A673 (cell line): ENCODE results near the gene VAMP5. TPM values are rescaled to one million over a fixed set of nuclear protein-coding genes. Genes with fewer than 3 reads are reported as not detected.

Experiments used
- BruUV-seq: library from RNA; stranded (reverse); fragments of 400-500 nt; replicated peaks from 2 replicates; lab custom pipeline; 2021; lab: Mats Ljungman, UMichigan
- CTCF ChIA-PET: fragments of 300-600 bp; sonication (Branson Sonifier 250); formaldehyde crosslinking; loops from one replicate; lab custom pipeline; 2022; ENCODE audit warnings: antibody characterized with exemption; lab: Charles Lee
- POLR2A ChIA-PET: fragments of 300-600 bp; sonication (Branson Sonifier 250); formaldehyde crosslinking; loops from one replicate; lab custom pipeline; 2022; ENCODE audit warnings: antibody characterized with exemption; ENCODE audit not compliant: low non-redundant PET; lab: Charles Lee
- DNase-seq: peaks from one replicate; pipeline ENCODE4 v3.0.0-alpha.2; 2015; ENCODE audit warnings: low spot score
- H3K27ac ChIP-seq: fragments of 200-600 bp; sonication (generic); 2 replicates; pipeline ENCODE4 v1.5.1; 2016; ENCODE audit warnings: mixed run types, low read depth, mild to moderate bottlenecking, mixed read lengths, antibody characterized with exemption, low read length; ENCODE audit not compliant: poor library complexity, severe bottlenecking
- H3K27me3 ChIP-seq: fragments of 200-600 bp; sonication (generic); replicated peaks from 2 replicates; pipeline ENCODE4 v1.6.1; 2017; ENCODE audit warnings: mixed run types, low read depth, mild to moderate bottlenecking, mixed read lengths, antibody characterized with exemption, low read length; ENCODE audit not compliant: insufficient read depth, poor library complexity
- H3K36me3 ChIP-seq: fragments of 200-600 bp; sonication (generic); 2 replicates; pipeline ENCODE4 v1.6.1; 2016; ENCODE audit warnings: mixed run types, mild to moderate bottlenecking, mixed read lengths, antibody characterized with exemption, low read length; ENCODE audit not compliant: insufficient read depth, poor library complexity, severe bottlenecking
- H3K4me1 ChIP-seq: fragments of 200-600 bp; sonication (generic); 2 replicates; pipeline ENCODE4 v1.6.1; 2017; ENCODE audit warnings: mixed run types, mild to moderate bottlenecking, mixed read lengths, antibody characterized with exemption, low read length; ENCODE audit not compliant: insufficient read depth, poor library complexity, severe bottlenecking
- H3K4me3 ChIP-seq: fragments of 200-600 bp; sonication (generic); 2 replicates; pipeline ENCODE4 v1.5.1; 2016; ENCODE audit warnings: low read depth, mixed run types, mild to moderate bottlenecking, mixed read lengths, low read length; ENCODE audit not compliant: poor library complexity, severe bottlenecking
- H3K9me3 ChIP-seq: fragments of 200-600 bp; sonication (generic); 2 replicates; pipeline ENCODE4 v1.6.1; 2016; ENCODE audit warnings: mixed run types, low read depth, mild to moderate bottlenecking, mixed read lengths, antibody characterized with exemption, low read length; ENCODE audit not compliant: poor library complexity, severe bottlenecking
- EZH2 ChIP-seq: fragments of 200-600 bp; sonication (generic); IDR thresholded peaks from 2 replicates; pipeline ENCODE4 v1.6.1; 2017; ENCODE audit warnings: borderline replicate concordance, low read depth, mild to moderate bottlenecking, mixed read lengths, antibody characterized with exemption, low read length; ENCODE audit not compliant: poor library complexity, severe bottlenecking
- intact Hi-C: fragments of 100-400 bp; cut with micrococcal nuclease; formaldehyde crosslinking; loops from one replicate; pipeline ENCODE4 v1.10.0; 2022; ENCODE audit not compliant: unreplicated experiment
- total RNA-seq: library from RNA; stranded (reverse); gene quantifications from 2 replicates; pipeline ENCODE4 v1.2.3, GENCODE V29; 2021
- TF ChIP-seq, protein P1 (sequence below): fragments of 300-800, 200-600 bp; sonication (generic); conservative IDR thresholded peaks from 2 replicates; pipeline ENCODE4 v1.5.1; 2017; ENCODE audit warnings: low read depth, mild to moderate bottlenecking, antibody characterized with exemption, low read length, moderate library complexity, mixed read lengths

The VAMP5 gene
- total RNA-seq, 1 experiment from 2014 or later, result 2.1 TPM

DNA sequence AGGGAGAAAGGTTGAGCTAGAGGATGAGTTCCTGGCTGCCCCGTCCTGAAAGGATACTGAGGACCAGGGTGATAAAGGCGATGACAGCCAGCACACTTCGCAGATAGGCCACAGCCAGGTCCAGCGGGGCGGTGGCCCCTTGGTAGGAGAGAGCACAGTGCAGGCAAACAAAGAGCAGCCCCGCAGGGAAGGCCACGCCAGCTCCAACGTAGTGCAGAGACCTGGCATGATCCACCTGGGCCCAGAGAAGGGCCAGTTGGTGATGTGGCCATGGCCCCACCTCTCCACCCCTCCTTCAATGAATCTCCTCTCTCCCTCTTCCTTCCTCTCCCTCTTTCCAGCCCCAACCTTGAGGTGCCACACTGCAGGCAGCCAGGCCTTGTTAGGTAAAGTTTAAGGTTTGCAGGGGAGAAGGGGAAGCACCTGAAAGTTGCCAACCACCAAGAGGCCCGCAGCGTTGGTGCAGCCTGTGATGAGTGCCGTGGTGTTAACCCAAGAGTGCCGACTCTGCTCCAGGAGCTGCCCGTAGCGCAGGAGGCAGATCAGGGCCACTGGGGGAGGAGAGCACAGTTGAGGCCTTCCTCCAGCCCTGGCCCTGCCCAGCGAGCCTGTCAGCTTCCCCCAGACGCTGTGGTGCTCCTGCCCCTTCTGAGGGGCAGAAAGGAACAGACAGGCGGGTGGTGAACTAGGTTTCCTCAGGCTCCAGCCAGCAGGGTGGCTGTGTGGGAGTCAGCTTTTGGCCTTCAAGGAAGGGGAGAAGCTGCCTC lies 15.4 kb downstream of the VAMP5 start:
- H3K4me3 ChIP-seq, result no peak overlapping the region
- TF ChIP-seq, protein P1, sequence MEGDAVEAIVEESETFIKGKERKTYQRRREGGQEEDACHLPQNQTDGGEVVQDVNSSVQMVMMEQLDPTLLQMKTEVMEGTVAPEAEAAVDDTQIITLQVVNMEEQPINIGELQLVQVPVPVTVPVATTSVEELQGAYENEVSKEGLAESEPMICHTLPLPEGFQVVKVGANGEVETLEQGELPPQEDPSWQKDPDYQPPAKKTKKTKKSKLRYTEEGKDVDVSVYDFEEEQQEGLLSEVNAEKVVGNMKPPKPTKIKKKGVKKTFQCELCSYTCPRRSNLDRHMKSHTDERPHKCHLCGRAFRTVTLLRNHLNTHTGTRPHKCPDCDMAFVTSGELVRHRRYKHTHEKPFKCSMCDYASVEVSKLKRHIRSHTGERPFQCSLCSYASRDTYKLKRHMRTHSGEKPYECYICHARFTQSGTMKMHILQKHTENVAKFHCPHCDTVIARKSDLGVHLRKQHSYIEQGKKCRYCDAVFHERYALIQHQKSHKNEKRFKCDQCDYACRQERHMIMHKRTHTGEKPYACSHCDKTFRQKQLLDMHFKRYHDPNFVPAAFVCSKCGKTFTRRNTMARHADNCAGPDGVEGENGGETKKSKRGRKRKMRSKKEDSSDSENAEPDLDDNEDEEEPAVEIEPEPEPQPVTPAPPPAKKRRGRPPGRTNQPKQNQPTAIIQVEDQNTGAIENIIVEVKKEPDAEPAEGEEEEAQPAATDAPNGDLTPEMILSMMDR, result no peak
- TF ChIP-seq EZH2, result no peak
- H3K9me3 ChIP-seq, result no peaks in the 10 kb centered on the region
- intact Hi-C loops, result no loop called here
- no peaks in the 10 kb centered on the region for H3K4me1 ChIP-seq
- POLR2A ChIA-PET, result no interaction called here
- H3K27ac ChIP-seq, result no peak overlapping the region
- CTCF ChIA-PET, result no interaction called here
- H3K27me3 ChIP-seq, result no peaks in the 10 kb centered on the region
- DNase-seq, result no peak
- BruUV-seq, result no TSS peak
- H3K36me3 ChIP-seq, result peaks cover 17% of the 10 kb centered on the region

DNA sequence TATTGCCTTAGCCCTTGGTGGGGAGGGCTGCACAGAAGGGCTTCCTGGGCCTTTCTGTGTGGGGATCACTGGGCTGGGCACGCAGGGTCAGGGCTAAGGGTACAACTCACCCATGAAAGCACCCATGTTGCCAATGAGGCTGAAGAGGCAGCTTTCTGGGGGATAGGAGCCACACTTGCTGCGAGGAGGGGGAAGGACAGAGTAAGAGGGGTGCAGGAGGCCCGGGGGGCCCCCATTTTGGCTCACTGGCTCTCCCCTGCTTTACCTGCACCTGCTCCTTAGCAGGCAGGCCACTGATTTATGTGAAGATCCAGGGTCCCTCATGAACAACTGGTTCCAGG lies 16.0 kb downstream of the VAMP5 start:
- Histone ChIP-seq H3K27ac (no peak overlapping the region), H3K4me1 (no peaks in the 10 kb centered on the region), H3K9me3 (no peaks in the 10 kb centered on the region), H3K36me3 (peaks cover 17% of the 10 kb centered on the region), H3K4me3 (no peak overlapping the region), H3K27me3 (no peaks in the 10 kb centered on the region)
- BruUV-seq, result no TSS peak
- no peak for DNase-seq
- TF ChIP-seq, protein P1, result no peak
- TF ChIP-seq EZH2, result no peak
- ChIA-PET CTCF (no interaction called here), POLR2A (no interaction called here)
- intact Hi-C loops, result no loop called here

DNA sequence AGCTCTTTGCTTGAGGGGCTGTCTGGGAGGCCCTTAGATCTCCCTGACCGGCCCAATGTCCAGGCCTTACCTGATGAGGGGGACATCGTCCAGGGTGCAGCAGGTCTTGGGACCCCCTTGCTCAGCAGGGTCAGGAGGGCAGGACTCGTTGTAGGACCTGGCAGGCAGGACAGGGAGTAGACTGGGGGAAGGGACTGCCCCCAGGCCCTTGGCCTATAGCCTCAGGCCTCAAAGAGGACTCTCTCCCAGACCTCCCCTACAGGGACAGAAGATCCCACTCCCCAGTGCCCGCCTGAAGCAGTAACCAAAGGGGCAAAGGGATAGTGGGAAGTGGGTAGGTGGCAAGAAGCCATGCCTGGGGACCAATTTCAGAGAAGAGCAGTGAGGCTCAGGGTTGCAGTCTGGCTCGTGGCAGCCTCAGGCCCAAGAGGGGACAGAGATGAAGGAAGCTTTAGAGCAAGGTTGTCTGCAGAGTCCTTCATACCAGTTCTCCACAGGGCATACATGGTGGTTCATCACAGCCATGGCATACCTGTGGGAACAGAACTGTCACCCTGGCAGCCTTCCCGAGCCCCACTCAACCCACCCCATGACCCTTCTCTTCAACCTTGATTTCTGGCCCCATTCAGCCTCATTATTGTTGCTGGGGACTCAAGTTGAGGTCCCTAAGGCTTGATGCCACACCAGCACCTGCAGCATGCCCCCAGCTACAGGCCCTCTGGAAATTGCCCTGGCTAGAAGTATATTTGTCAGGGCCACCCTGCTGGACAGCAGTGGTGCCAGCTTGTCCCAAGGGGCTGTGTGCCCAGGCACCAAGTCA lies 16.9 kb downstream of the VAMP5 start:
- TF ChIP-seq, protein P1, result no peak
- no peak for TF ChIP-seq EZH2
- peaks cover 6% of the 10 kb centered on the region for H3K4me1 ChIP-seq
- H3K36me3 ChIP-seq, result peaks cover 17% of the 10 kb centered on the region
- BruUV-seq, result no TSS peak
- intact Hi-C loops, result no loop called here
- ChIA-PET POLR2A (no interaction called here), CTCF (no interaction called here)
- no peaks in the 10 kb centered on the region for H3K9me3 ChIP-seq
- H3K27ac ChIP-seq, result no peak overlapping the region
- H3K27me3 ChIP-seq, result no peaks in the 10 kb centered on the region
- DNase-seq, result no peak
- peak overlapping the region; percentile 64 for H3K4me3 ChIP-seq
